AML-193 (cell line): ENCODE results near the gene LRIG2.
"Not testable (repeated sequence)": the region's sequence is repeated elsewhere in the genome, so short reads cannot be mapped to it uniquely, and the experiment has no call there.

ENCODE experiments used
- DNase-seq, 2 experiments: peaks; one replicate each; lab custom pipeline; 2025; lab: John Stamatoyannopoulos, UW

The LRIG2 gene

GRCh38 chr1:113129529-113130185, 56.7 kb downstream of the LRIG2 start:
- DNase-seq = no peak

- no peak for DNase-seq
Observed at GRCh38 chr1:113133038-113133437, 60.0 kb downstream of the LRIG2 start.

GRCh38 chr1:113133759-113134158, 60.8 kb downstream of the LRIG2 start:
- no peak for DNase-seq

GRCh38 chr1:113135460-113135859, 62.5 kb downstream of the LRIG2 start:
- DNase-seq = no peak

- no peak for DNase-seq
Observed at GRCh38 chr1:113136476-113136875, 63.5 kb downstream of the LRIG2 start.

GRCh38 chr1:113137563-113137962, 64.6 kb downstream of the LRIG2 start:
- no peak for DNase-seq

- no peak for DNase-seq
Observed at GRCh38 chr1:113138778-113139177, 65.8 kb downstream of the LRIG2 start.

GRCh38 chr1:113140176-113140575, 67.2 kb downstream of the LRIG2 start:
- no peak for DNase-seq

- peak; percentile 52 to 55 for DNase-seq
Observed at GRCh38 chr1:113140588-113141446, 67.8 kb downstream of the LRIG2 start.

- DNase-seq = peak in 1 of 2 experiments; percentile 2
Observed at GRCh38 chr1:113141650-113142473, 68.9 kb downstream of the LRIG2 start.

GRCh38 chr1:113142791-113143190, 69.8 kb downstream of the LRIG2 start:
- no peak for DNase-seq

GRCh38 chr1:113146242-113147072, 73.5 kb downstream of the LRIG2 start:
- DNase-seq = no peak

- DNase-seq = no peak
Observed at GRCh38 chr1:113147073-113147625, 74.2 kb downstream of the LRIG2 start.

- no peak for DNase-seq
Observed at GRCh38 chr1:113147826-113148225, 74.8 kb downstream of the LRIG2 start.

GRCh38 chr1:113150494-113150893, 77.5 kb downstream of the LRIG2 start:
- DNase-seq = not testable (repeated sequence)

- no peak for DNase-seq
Observed at GRCh38 chr1:113153116-113153803, 80.3 kb downstream of the LRIG2 start.

GRCh38 chr1:113156368-113156767, 83.4 kb downstream of the LRIG2 start:
- no peak for DNase-seq

GRCh38 chr1:113158743-113159142, 85.7 kb downstream of the LRIG2 start:
- not testable (repeated sequence) for DNase-seq

- no peak for DNase-seq
Observed at GRCh38 chr1:113166473-113166872, 93.5 kb downstream of the LRIG2 start.

GRCh38 chr1:113168946-113169345, 95.9 kb downstream of the LRIG2 start:
- DNase-seq = no peak

GRCh38 chr1:113169591-113169990, 96.6 kb downstream of the LRIG2 start:
- no peak for DNase-seq
